ENCODE measurements around the gene COL15A1. TPM values are rescaled to one million over a fixed set of nuclear protein-coding genes. Genes with fewer than 3 reads are reported as not detected.
"Not testable (repeated sequence)": the region's sequence is repeated elsewhere in the genome, so short reads cannot be mapped to it uniquely, and the experiment has no call there.

COL15A1 gene
- polyA plus RNA-seq (ENCODE audit: insufficient read length in 4 of 4), result 10 to 100 TPM; 25.2 to 85.4 (median 33.0) TPM

DNA sequence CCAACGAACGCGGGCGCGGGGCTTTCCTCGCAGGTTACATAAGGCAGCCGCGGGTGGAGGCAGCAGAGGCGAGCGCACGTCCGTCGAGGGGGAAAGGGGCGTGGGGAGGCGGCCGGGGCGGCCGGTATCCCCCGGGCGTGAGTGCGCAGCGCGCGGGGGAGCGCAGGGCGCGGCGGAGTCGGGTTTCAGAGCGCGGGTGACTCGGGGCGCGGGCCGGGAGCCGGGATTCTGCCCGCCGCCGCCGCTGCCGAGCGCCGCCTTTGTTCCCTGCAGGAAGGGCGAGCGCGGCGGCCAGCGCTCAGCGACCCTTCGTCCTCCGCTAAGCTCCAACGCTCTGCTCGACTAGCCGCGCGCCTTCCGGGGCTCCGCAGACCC lies at the start of gene COL15A1:
COL15A1 (plus strand) TSS at position 226 of the 375 bp plus-strand sequence. CDS start 155 bp downstream, outside the sequence.
- no peak for DNase-seq (ENCODE audit: low read depth in 4 of 4, low spot score in 3 of 4)

- no peak for DNase-seq (ENCODE audit: low read depth in 4 of 4, low spot score in 3 of 4)
Measured at GRCh38 chr9:98894171-98894570, 49.5 kb upstream of the COL15A1 start.

DNA sequence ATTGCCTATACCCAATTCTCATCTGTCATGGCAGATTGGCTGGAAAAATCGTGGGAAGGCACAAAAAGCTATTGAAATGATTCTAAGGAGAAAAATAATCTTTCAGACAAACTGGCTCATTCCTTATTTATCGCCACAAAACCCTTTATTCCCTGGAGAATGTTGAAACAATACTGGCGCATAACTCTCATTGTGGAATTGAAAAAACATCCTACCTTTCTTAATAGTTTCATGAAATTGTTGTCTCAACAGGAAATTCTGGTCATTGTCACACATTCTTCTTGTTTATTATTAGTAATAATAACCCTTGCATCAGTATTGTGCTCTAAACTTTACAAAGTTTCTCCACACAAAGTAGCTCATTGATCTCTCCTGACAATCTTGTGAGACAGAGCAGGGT lies 48.9 kb upstream of the COL15A1 start:
- no peak for DNase-seq (ENCODE audit: low read depth in 4 of 4, low spot score in 3 of 4)

GRCh38 chr9:98896632-98897031 lies 47.1 kb upstream of the COL15A1 start:
- no peak for DNase-seq (ENCODE audit: low read depth in 4 of 4, low spot score in 3 of 4)

DNA sequence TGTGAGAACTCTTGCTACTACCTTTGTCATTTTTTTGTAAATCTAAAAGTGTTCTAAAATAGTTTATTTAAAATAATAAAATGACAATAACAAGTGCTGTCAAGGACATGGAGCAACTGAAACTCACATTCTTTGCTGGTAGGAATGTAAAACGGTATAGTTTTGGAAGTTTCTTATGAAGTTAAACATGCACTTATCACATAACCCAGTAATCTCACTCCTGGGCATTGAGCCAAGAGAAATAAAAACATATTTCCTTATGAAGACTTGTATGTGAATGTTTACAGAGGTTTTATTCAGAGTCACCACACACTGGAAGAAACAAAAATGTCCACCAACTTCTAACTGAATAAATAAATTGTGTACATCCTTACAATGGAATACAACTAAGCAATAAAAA lies 46.0 kb upstream of the COL15A1 start:
- no peak for DNase-seq (ENCODE audit: low read depth in 4 of 4, low spot score in 3 of 4)

DNA sequence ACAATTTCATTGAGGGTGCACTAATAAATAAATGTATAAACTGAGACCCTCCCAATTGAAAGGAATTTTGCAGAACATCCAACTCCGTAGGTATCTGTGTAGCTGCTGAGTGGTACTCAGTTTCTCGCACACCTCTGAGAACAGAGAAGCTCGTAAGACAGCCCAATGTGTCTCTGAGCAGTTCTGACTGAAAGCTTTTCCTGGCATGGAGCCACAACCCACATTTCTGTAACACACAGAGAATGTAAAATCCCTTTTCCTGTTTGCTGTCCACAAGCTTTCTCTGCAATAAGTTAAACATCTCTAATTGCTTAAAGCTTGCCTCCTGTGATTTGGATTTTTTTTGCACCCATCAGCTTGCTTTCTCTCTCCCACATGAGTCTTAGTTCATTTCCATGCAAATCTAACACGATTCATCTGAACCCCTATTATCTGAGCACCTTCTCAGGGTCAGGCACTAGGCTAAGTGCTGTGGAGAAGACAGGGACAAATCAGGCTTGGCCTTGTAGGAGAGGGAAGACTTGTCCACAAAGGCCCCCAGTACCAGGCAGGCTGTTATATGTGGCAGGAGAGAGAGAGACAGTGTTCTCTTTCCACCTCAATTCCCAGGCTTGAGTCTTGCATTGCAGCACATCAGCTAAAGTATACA lies 44.2 kb upstream of the COL15A1 start:
- DNase-seq (ENCODE audit: low read depth in 4 of 4, low spot score in 3 of 4), result peak in 1 of 4 donors; percentile 35

DNA sequence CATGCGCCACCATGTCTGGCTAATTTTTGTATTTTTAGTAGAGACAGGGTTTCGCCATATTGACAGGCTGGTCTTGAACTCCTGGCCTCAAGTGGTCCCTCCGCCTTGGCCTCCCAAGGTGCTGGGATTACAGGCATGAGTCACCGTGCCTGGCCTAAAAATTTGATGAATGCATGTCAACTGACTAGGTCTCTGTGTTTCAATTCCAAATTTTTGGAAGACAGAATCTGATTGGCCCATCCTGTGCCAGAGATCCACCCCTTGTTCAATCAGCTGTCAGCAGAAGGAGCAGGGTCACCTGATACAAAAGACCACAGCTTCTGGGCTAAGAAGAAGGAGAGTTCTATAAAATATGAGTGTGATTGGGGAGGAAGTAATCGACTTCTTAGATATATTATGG lies 43.5 kb upstream of the COL15A1 start:
- DNase-seq (ENCODE audit: low read depth in 4 of 4, low spot score in 3 of 4), result no peak

DNA sequence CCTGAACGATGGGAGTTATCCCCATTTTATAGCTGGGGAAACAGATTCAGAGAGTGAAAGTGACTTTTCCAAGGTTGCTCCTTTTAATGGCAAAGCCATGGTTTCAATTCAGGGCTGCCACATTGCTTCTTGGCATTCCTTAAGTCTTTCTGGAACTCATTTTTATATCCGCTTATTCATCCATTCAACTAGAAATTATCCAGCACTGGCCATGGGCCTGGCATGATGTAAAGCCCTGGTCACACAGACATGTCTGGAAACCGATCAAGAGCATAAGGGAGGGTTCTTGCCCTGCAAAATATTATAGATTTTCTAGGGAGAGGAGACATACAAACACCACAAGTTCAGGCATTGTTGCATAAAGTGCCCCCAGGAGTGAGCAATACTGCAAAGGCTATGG lies 43.0 kb upstream of the COL15A1 start:
- DNase-seq (ENCODE audit: low read depth in 4 of 4, low spot score in 3 of 4), result no peak

DNA sequence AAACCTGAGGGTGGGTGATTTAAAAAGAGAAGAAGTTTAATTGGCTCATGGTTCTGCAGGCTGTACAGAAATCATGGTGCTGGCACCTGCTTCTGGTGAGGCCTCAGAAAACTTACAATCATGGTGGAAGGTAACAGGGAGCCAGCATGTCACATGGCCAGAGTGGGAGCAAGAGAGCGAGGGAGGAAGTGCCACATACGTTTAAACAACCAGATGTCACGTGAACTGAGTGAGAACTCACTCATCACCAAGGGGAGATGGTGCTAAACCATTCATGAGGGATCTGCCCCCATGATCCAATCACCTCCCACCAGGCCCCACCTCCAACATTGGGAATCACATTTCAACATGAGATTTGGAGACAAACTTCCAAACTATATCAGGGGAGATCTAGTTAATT lies 41.9 kb upstream of the COL15A1 start:
- not testable (repeated sequence) for DNase-seq (ENCODE audit: low read depth in 4 of 4, low spot score in 3 of 4)

- DNase-seq (ENCODE audit: low read depth in 4 of 4, low spot score in 3 of 4), result no peak
Measured at GRCh38 chr9:98902516-98902915, 41.2 kb upstream of the COL15A1 start.

GRCh38 chr9:98902925-98903324 lies 40.8 kb upstream of the COL15A1 start:
- no peak for DNase-seq (ENCODE audit: low read depth in 4 of 4, low spot score in 3 of 4)

- no peak for DNase-seq (ENCODE audit: low read depth in 4 of 4, low spot score in 3 of 4)
Measured at GRCh38 chr9:98903961-98904411, 39.7 kb upstream of the COL15A1 start.

- DNase-seq (ENCODE audit: low read depth in 4 of 4, low spot score in 3 of 4), result no peak
Measured at GRCh38 chr9:98905015-98905414, 38.7 kb upstream of the COL15A1 start.

GRCh38 chr9:98906273-98907040 lies 37.2 kb upstream of the COL15A1 start:
- no peak for DNase-seq (ENCODE audit: low read depth in 4 of 4, low spot score in 3 of 4)

DNA sequence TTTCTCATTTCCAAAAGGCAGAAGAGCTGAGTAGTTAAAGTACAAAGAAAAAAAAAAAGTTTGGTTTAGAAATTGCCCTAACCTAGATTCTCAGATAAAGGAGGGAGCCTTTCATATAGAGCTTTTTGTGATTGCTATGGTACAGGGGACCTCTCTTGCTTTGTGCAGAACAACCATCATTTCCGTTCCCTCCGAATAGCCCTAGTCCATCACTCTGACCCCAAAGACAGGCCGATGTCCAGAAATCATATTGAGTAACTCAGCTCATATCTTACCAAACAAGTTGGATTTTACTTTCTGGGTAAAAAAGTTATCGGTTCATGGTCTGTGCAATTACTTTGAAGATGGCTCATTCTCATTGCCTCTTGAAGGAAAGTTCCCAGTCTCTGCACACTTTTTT lies 36.7 kb upstream of the COL15A1 start:
- no peak for DNase-seq (ENCODE audit: low read depth in 4 of 4, low spot score in 3 of 4)

- no peak for DNase-seq (ENCODE audit: low read depth in 4 of 4, low spot score in 3 of 4)
Measured at GRCh38 chr9:98908897-98909634, 34.6 kb upstream of the COL15A1 start.

DNA sequence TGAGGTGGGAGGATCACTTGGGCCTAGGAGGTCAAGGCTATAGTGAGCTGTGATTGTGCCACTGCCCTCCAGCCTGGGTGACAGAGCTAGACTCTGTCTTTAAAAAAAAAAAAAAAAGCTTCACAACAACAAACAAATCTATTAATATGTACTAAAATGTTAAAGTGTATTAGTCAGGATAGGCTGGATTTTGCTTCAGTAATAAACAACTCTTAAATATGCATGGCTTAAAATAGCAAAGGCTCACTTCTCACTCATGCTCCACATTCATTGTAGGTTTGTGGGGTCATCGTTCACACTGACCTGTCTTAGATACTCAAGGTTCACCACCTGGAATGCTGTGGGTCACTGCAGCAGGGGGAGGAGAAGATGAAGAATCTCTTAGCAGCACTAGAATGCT lies 33.8 kb upstream of the COL15A1 start:
- no peak for DNase-seq (ENCODE audit: low read depth in 4 of 4, low spot score in 3 of 4)

DNA sequence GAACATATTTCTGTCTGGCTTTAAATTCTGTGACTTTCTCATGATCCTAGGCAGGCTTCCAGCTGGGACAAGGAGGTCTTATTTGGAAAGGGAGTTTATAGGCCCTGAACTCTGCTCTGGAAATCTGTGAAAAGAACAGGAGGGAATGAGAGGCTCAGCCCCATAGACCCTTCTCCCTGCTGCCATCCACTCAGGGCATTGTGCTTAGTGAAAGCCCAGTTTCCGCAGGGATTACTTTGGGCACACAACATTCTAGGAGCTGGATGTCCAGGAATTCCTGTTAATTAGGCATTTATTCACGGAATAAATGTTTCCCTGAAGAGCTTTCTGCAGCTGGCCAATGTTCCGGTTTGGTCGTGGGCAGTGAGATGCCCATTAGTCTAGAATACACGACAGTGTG lies 32.7 kb upstream of the COL15A1 start:
- no peak for DNase-seq (ENCODE audit: low read depth in 4 of 4, low spot score in 3 of 4)

DNA sequence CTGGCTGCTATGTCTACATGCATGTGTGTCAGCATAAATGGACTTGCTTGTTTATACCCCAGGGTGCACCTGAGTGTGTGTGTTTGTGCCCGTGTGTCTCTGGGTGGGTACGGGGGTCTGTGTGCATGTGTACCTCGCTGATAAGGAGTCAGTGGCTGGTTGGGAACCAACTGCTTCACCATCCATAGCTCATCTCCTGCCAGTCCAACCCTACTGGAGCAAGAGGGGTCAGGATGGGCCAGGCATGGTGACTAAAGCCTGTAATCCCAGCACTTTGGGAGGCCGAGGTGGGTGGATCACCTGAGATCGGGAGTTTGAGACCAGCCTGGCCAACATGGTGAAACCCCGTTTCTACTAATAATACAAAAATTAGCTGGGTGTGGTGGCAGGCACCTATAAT lies 32.0 kb upstream of the COL15A1 start:
- not testable (repeated sequence) for DNase-seq (ENCODE audit: low read depth in 4 of 4, low spot score in 3 of 4)

DNA sequence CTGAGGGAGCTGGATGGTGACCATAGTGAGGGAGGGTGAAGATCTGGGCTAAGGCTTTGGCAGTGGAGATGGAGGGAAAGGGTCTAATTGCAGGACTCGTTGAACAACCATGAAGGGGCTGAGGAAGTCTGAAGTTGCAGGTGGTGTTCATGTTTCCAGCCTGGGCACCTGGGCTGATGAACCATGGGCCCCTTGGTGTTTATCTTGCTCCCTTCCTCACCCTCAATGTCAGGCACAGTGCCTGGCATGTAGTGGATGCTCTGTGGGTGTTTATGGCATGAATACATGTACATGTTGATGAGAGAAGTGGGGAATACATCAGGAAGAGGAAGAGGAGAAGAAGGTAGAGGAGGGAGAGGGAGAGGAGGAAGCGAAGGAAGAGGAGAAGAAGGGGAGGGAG lies 31.3 kb upstream of the COL15A1 start:
- no peak for DNase-seq (ENCODE audit: low read depth in 4 of 4, low spot score in 3 of 4)

DNA sequence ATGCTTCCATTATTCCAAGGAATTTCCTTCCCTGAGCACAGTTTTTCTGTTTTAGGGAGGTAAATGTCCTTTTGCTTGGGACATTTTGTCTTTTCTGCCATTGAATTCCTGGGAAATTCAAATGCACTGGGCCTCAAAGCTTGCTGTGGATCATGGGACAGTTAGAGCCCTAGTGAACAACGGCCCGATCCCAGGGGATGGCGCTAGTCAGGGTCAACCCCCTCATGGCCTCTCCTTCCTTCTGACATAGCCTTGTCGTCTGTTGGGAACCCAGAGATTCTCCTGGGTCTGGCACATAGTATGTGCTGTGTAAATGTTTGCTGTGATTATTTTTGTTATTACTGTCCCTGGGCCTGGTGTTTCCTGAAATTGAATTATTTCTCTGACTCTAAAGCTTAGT lies 30.7 kb upstream of the COL15A1 start:
- no peak for DNase-seq (ENCODE audit: low read depth in 4 of 4, low spot score in 3 of 4)

GRCh38 chr9:98913705-98914104 lies 30.0 kb upstream of the COL15A1 start:
- DNase-seq (ENCODE audit: low read depth in 4 of 4, low spot score in 3 of 4), result no peak

Data from left renal pelvis (tissue), 4 donors.